CD4-positive, CD25-positive, alpha-beta regulatory T cell (primary cell): ENCODE results near the gene CAMK1D. TPM values are rescaled to one million over a fixed set of nuclear protein-coding genes. Genes with fewer than 3 reads are reported as not detected.

ENCODE experiments used
- ATAC-seq, 2 donors: fragments of 150-1000 bp; cut with Tn5 transposase; one replicate each; pipeline ENCODE4 v1.10.0; 2021; ENCODE audit warnings: low read depth in 2 of 2, moderate number of reproducible peaks in 2 of 2, moderate library complexity in 1 of 2
- DNase-seq, 3 donors: peaks; one replicate each; pipeline versions ENCODE4 v3.0.0 to v3.0.0-alpha.2; 2012 to 2022; ENCODE audit warnings: mixed read lengths in 1 of 3
- H3K27ac ChIP-seq: one replicate; pipeline ENCODE4 v1.7.0; 2013; ENCODE audit warnings: mild to moderate bottlenecking, low read length; ENCODE audit not compliant: insufficient read depth, poor library complexity, severe bottlenecking
- H3K27me3 ChIP-seq: one replicate; pipeline ENCODE4 v1.7.0; 2013; ENCODE audit warnings: low read length; ENCODE audit not compliant: control insufficient read depth, insufficient read depth
- H3K36me3 ChIP-seq: one replicate; pipeline ENCODE4 v1.7.0; 2013; ENCODE audit warnings: mild to moderate bottlenecking, low read length, moderate library complexity; ENCODE audit not compliant: control insufficient read depth, insufficient read depth
- H3K4me1 ChIP-seq: 2 replicates; pipeline ENCODE4 v1.7.0; 2013; ENCODE audit warnings: mild to moderate bottlenecking, low read length; ENCODE audit not compliant: insufficient read depth, control insufficient read depth, poor library complexity, severe bottlenecking
- H3K4me3 ChIP-seq: one replicate; pipeline ENCODE4 v1.7.0; 2013; ENCODE audit warnings: low read depth, mild to moderate bottlenecking, low read length, moderate library complexity
- H3K9me3 ChIP-seq, 2 experiments: 1 replicate in 1 of 2; 2 replicates in 1 of 2; pipeline ENCODE4 v1.7.0; 2013; ENCODE audit warnings: low read length in 2 of 2, mild to moderate bottlenecking in 1 of 2, moderate library complexity in 1 of 2; ENCODE audit not compliant: control insufficient read depth in 2 of 2
- H3K27ac Mint-ChIP-seq, 3 donors: one replicate each; pipeline ENCODE4 v1.8.0; 2020 to 2022; ENCODE audit warnings: mild to moderate bottlenecking in 3 of 3, mixed read lengths in 3 of 3, moderate library complexity in 2 of 3
- H3K27me3 Mint-ChIP-seq: one replicate; pipeline ENCODE4 v1.8.0; 2022; ENCODE audit warnings: mild to moderate bottlenecking, mixed read lengths
- H3K36me3 Mint-ChIP-seq: one replicate; pipeline ENCODE4 v1.8.0; 2020; ENCODE audit warnings: mixed read lengths
- H3K4me1 Mint-ChIP-seq, 4 donors: one replicate each; pipeline ENCODE4 v1.8.0; 2020 to 2022; ENCODE audit warnings: mixed read lengths in 4 of 4, mild to moderate bottlenecking in 1 of 4
- H3K4me3 Mint-ChIP-seq, 4 donors: one replicate each; pipeline ENCODE4 v1.8.0; 2020 to 2022; ENCODE audit warnings: mild to moderate bottlenecking in 4 of 4, mixed read lengths in 4 of 4, moderate library complexity in 3 of 4
- H3K9me3 Mint-ChIP-seq, 7 donors: one replicate each; pipeline ENCODE4 v1.8.0; 2020 to 2022; ENCODE audit warnings: mixed read lengths in 7 of 7, mild to moderate bottlenecking in 3 of 7, moderate library complexity in 2 of 7
- polyA plus RNA-seq, 4 donors: library from polyadenylated mRNA; unstranded; fragments of 300-500 nt; fragmentation: Illumina TruSeq; gene quantifications; one replicate each; pipeline ENCODE4 v1.2.3, GENCODE V29; 2021
- total RNA-seq: library from RNA; stranded (reverse); gene quantifications from one replicate; pipeline ENCODE4 v1.2.3, GENCODE V29; 2022

Gene CAMK1D
- total and polyA plus RNA-seq, 5 donors from 2014 or later: 4.4 to 25.3 (median 5.2) TPM

- Mint-ChIP-seq H3K36me3 (peaks cover 62% of the 10 kb centered on the region), H3K4me3 (no peak overlapping the region), H3K27ac (no peak overlapping the region), H3K27me3 (no peaks in the 10 kb centered on the region), H3K4me1 (no peaks in the 10 kb centered on the region), H3K9me3 (peaks cover 0 to 12% (median 6%) of the 10 kb centered on the region in 7 donors)
- Histone ChIP-seq H3K9me3 (peaks cover 0 to 3% of the 10 kb centered on the region in 2 experiments), H3K27me3 (no peaks in the 10 kb centered on the region), H3K36me3 (peaks cover 22% of the 10 kb centered on the region), H3K4me1 (no peaks in the 10 kb centered on the region), H3K4me3 (no peak overlapping the region), H3K27ac (no peak overlapping the region)
- DNase-seq: no peak
- ATAC-seq: no peak
Measured at GRCh38 chr10:12812571-12812970, 463.2 kb downstream of the CAMK1D start.

- no peak for DNase-seq
- H3K9me3 ChIP-seq: peaks cover 0 to 3% of the 10 kb centered on the region in 2 experiments
- Mint-ChIP-seq H3K4me1 (no peaks in the 10 kb centered on the region), H3K27ac (no peak overlapping the region), H3K9me3 (peaks cover 0 to 12% (median 6%) of the 10 kb centered on the region in 7 donors), H3K4me3 (no peak overlapping the region), H3K36me3 (peaks cover 67% of the 10 kb centered on the region), H3K27me3 (no peaks in the 10 kb centered on the region)
- no peak overlapping the region for H3K4me3 ChIP-seq
- no peak overlapping the region for H3K27ac ChIP-seq
- no peak for ATAC-seq
- H3K27me3 ChIP-seq: no peaks in the 10 kb centered on the region
- no peaks in the 10 kb centered on the region for H3K4me1 ChIP-seq
- H3K36me3 ChIP-seq: peaks cover 22% of the 10 kb centered on the region
Measured at GRCh38 chr10:12814166-12814565, 464.8 kb downstream of the CAMK1D start.

- Histone ChIP-seq H3K27ac (no peak overlapping the region), H3K4me1 (no peaks in the 10 kb centered on the region), H3K27me3 (no peaks in the 10 kb centered on the region), H3K9me3 (peaks cover 0 to 3% of the 10 kb centered on the region in 2 experiments), H3K36me3 (peaks cover 19% of the 10 kb centered on the region), H3K4me3 (no peak overlapping the region)
- Mint-ChIP-seq H3K4me3 (no peak overlapping the region), H3K4me1 (peaks cover 0 to 3% (median 0%) of the 10 kb centered on the region in 4 donors), H3K36me3 (peaks cover 57% of the 10 kb centered on the region), H3K9me3 (peaks cover 0 to 3% (median under 1%) of the 10 kb centered on the region in 7 donors), H3K27ac (peak overlapping the region in 1 of 3 donors; percentile 33), H3K27me3 (no peaks in the 10 kb centered on the region)
- ATAC-seq (no peak), DNase-seq (no peak)
Measured at GRCh38 chr10:12819071-12819470, 469.7 kb downstream of the CAMK1D start.

- peak overlapping the region in 1 of 3 donors; percentile 26 for H3K27ac Mint-ChIP-seq
Measured at GRCh38 chr10:12819656-12820055, 470.3 kb downstream of the CAMK1D start.

GRCh38 chr10:12822126-12822892 lies 473.0 kb downstream of the CAMK1D start:
- H3K36me3 ChIP-seq: peaks cover under 1% of the 10 kb centered on the region
- no peaks in the 10 kb centered on the region for H3K9me3 Mint-ChIP-seq

More at GRCh38 chr10:12819656-12820055, 470.3 kb downstream of the CAMK1D start:
- H3K4me3 ChIP-seq: no peak overlapping the region
- ATAC-seq (no peak), DNase-seq (no peak)
- no peaks in the 10 kb centered on the region for H3K4me1 ChIP-seq
- peaks cover 0 to 3% (median 0%) of the 10 kb centered on the region in 4 donors for H3K4me1 Mint-ChIP-seq
- peaks cover 13% of the 10 kb centered on the region for H3K36me3 ChIP-seq
- H3K4me3 Mint-ChIP-seq: no peak overlapping the region
- H3K27me3 ChIP-seq: no peaks in the 10 kb centered on the region
- no peaks in the 10 kb centered on the region for H3K9me3 ChIP-seq
- H3K27me3 Mint-ChIP-seq: no peaks in the 10 kb centered on the region
- no peaks in the 10 kb centered on the region for H3K9me3 Mint-ChIP-seq
- H3K27ac ChIP-seq: no peak overlapping the region
- H3K36me3 Mint-ChIP-seq: peaks cover 58% of the 10 kb centered on the region

GRCh38 chr10:12822893-12823170 lies 473.5 kb downstream of the CAMK1D start:
- no peak overlapping the region for H3K27ac Mint-ChIP-seq
- peaks cover 0 to 3% (median 0%) of the 10 kb centered on the region in 4 donors for H3K4me1 Mint-ChIP-seq
- no peak for ATAC-seq
- Histone ChIP-seq H3K4me1 (no peaks in the 10 kb centered on the region), H3K27me3 (no peaks in the 10 kb centered on the region), H3K9me3 (no peaks in the 10 kb centered on the region), H3K27ac (no peak overlapping the region), H3K4me3 (no peak overlapping the region), H3K36me3 (no peaks in the 10 kb centered on the region)
- H3K36me3 Mint-ChIP-seq: peaks cover 57% of the 10 kb centered on the region
- DNase-seq: no peak
- no peak overlapping the region for H3K4me3 Mint-ChIP-seq
- no peaks in the 10 kb centered on the region for H3K27me3 Mint-ChIP-seq
- no peaks in the 10 kb centered on the region for H3K9me3 Mint-ChIP-seq

More at GRCh38 chr10:12822126-12822892, 473.0 kb downstream of the CAMK1D start:
- no peak for ATAC-seq
- Histone ChIP-seq H3K27ac (no peak overlapping the region), H3K27me3 (no peaks in the 10 kb centered on the region), H3K4me3 (no peak overlapping the region), H3K4me1 (no peaks in the 10 kb centered on the region), H3K9me3 (no peaks in the 10 kb centered on the region)
- H3K4me3 Mint-ChIP-seq: no peak overlapping the region
- peaks cover 0 to 3% (median 0%) of the 10 kb centered on the region in 4 donors for H3K4me1 Mint-ChIP-seq
- peaks cover 55% of the 10 kb centered on the region for H3K36me3 Mint-ChIP-seq
- no peaks in the 10 kb centered on the region for H3K27me3 Mint-ChIP-seq
- no peak overlapping the region for H3K27ac Mint-ChIP-seq
- no peak for DNase-seq

- H3K36me3 Mint-ChIP-seq: peaks cover 55% of the 10 kb centered on the region
- no peak for ATAC-seq
- H3K36me3 ChIP-seq: no peaks in the 10 kb centered on the region
Measured at GRCh38 chr10:12823328-12823727, 474.0 kb downstream of the CAMK1D start.

More at GRCh38 chr10:12823328-12823727, 474.0 kb downstream of the CAMK1D start:
- H3K4me3 ChIP-seq: no peak overlapping the region
- no peaks in the 10 kb centered on the region for H3K27me3 ChIP-seq
- H3K27ac ChIP-seq: no peak overlapping the region
- Mint-ChIP-seq H3K9me3 (no peaks in the 10 kb centered on the region), H3K4me3 (no peak overlapping the region), H3K27me3 (no peaks in the 10 kb centered on the region), H3K4me1 (peaks cover 0 to 3% (median 0%) of the 10 kb centered on the region in 4 donors), H3K27ac (peak overlapping the region in 2 of 3 donors; percentile 41 to 59)
- H3K9me3 ChIP-seq: no peaks in the 10 kb centered on the region
- no peak for DNase-seq
- no peaks in the 10 kb centered on the region for H3K4me1 ChIP-seq
